NCI-H1105 treated with DMSO at 0.1 percent for 48 hours (cell line): Measurements from ENCODE around the gene MAN2A2.

Experiments used
- DNase-seq: peaks from one replicate; lab custom pipeline; 2025; lab: John Stamatoyannopoulos, UW

MAN2A2 gene

GRCh38 chr15:90902840-90903732 lies at the start of gene MAN2A2:
Gene MAN2A2 (plus strand): TSS chr15:90903302. CDS start chr15:90904208, 906 bp downstream.
- peak; percentile 52 for DNase-seq

- no peak for DNase-seq
These were observed 48.0 kb upstream of the MAN2A2 start for GRCh38 chr15:90855139-90855538.

DNA sequence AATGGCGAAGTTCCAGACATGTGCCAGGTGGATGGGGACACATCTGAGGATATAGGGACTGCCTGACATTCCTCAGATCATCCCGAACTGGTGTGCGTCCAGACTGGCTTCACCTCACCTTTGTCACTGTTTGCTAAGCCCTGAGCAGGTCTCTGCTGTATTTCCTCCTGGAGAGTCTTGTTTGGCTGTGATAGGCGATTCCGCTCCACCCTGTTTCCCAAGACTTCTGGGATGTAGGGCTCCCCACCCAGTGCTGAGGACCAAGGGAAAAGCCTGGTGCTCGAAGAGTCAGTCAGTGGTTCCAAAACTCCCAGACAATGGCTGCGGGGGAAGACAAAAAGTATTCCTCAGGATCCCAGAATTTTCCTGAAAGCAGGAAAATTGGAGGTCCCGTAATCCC lies 45.8 kb upstream of the MAN2A2 start:
- DNase-seq, result no peak

GRCh38 chr15:90857883-90858443 lies 45.1 kb upstream of the MAN2A2 start:
- no peak for DNase-seq

GRCh38 chr15:90859234-90860131 lies 43.6 kb upstream of the MAN2A2 start:
- DNase-seq, result no peak

- no peak for DNase-seq
These were observed 42.7 kb upstream of the MAN2A2 start for GRCh38 chr15:90860450-90860849.

DNA sequence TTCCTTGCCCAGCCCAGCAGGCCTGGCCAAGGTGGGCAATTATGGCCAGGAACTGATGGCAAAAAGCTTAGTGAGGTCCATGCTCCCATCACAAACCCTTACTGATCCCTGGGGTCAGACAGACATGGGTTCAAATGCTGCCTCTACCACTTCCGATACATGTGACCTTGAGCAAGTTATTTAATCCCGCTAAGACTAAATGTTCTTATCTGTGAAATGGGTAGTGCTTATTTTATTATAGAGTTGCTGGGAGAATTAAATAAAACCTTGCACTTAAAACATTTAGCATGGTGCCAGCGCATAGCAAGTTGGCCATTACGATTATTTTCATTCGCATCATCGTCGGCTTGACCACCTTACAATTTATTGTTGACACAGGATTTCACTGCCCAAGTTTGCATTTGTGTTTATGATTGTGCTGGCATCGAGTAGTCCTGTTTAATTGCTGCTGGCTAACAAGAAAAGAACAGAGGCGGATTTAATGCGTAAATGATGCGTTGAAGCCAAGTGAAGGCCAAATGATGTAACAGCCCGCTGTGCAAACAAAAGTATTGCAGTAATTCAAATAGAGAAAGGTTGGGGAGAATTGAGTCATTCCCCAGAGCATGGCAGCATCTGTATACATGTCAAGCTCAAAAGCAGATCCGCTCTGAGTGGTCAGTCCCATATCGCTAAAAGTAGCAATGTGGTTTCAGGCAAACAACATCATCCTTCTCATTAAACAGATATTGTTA lies 42.0 kb upstream of the MAN2A2 start:
- peak; percentile 29 for DNase-seq

DNA sequence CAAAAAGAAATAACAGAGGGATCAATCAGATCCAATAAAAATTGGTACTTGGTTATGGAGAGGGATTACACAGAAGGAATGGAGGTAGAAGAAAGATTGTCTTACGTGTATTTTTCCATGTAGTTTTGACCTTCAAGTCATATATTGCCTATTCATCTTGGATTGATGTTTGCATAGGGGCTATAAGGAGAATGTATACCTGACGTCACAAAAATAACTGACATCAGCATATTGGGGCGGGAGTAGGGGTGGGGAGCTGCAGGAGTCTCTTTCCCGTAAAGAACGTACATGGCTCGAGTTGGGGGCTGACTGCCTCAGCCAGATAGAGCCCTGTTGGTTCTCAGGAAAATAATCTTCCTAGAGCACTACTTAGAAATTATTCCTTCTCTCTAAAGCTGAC lies 40.6 kb upstream of the MAN2A2 start:
- DNase-seq, result no peak

- no peak for DNase-seq
These were observed 39.9 kb upstream of the MAN2A2 start for GRCh38 chr15:90862964-90863778.

DNA sequence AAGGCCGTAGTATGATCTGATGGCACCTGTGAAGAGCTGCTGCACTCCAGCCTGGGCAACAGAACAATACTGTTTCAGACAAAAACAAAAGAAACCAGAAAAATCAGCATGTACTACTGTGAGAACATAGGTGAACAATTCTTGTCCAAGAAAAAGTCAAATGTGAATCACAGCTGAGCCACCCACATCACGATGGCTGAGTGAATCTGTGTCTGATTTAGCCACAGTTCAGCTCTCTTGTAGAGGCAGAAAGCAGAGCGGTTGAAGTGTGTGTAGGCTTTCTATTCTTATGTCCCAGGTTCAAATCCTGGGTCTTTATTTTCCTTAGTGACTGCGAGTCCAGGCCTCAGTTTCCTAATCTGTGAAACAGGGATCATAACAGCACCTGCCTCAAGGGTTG lies 39.1 kb upstream of the MAN2A2 start:
- no peak for DNase-seq

DNA sequence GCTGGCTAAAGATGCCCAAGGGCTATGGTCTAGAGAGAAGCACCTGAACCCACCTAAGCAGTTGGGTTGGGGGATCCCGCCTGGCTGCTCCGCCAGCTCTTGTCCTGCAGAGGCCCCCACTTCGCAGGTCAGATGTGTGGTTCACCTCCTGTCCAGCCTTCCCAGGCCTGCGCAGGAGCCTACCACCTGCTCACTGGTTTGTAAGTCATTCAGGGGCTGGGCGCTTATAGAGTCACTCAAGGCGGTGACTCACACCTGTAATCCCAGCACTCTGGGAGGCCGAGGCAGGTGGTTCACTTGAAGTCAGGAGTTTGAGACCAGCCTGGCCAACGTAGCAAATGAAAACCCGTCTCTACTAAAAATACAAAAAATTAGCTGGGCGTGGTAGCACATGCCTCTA lies 38.6 kb upstream of the MAN2A2 start:
- no peak for DNase-seq

DNA sequence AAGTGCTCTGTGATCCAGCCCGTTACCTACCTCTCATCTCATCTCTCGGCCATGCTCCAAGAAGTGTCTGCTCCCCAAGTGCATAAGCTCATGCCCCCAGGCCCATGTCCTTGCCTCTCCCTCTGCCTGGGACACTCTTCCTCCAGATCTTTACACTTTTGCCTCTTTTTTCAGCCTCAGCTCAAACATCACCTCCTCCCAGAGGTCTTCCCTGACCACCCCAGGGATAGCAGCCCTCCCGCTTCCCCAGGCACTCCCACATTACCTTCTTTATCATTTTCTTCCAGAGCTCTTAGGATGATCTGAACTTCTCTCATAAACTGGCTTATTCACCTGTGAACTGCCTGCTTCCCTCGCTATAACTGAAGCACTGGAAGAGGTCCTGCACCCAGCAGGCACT lies 37.4 kb upstream of the MAN2A2 start:
- no peak for DNase-seq

DNA sequence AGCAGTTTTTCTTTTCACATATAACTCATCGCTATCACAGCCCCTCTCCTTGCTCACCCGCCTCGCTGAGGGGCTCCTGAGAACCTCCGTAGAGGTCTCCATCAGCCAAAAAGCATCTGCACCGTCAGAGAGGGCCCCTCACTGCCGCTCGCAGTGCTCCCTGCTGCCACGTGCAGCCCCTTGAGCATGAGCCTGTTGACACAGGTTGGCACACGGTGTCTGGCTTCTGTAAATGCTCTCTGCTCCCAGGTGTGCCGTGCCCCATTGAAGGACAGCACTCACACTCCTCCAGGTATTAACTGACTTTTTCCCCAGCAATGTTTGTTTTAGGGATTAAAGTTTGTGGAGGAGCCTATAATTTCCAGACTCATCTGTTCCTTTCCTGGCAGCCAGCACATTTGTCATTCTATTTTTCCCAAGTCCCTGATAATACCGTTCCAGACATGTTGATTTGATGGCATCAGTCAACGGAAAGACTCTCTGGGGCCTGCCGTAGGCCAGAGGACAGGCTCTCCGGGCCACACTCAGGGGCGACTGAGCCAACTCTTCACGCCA lies 36.9 kb upstream of the MAN2A2 start:
- peak; percentile 66 for DNase-seq

- no peak for DNase-seq
These were observed 36.3 kb upstream of the MAN2A2 start for GRCh38 chr15:90866800-90867199.

DNA sequence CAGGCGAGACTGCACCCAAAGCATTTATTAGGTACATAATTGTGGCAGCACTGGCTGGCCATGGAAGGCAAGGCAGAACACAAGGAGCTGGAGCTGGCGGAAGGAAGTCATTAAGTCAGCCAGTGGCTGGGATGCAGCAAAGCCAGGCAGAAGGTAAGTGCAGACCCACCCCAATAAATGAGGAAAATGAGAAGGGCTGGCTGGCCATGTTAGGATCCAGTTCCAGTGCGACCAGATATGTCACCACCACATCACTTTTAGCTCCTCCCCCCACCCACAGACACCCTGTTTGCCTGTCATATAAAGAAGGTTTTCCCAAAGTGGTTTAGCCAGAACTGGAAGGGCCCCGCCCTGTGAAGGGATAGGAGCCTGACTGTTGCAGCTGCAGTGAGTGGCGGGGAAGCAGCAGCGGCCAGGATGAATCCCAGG lies 34.8 kb upstream of the MAN2A2 start, which contains the start of gene FURIN:
Gene FURIN, plus strand, starts transcription at position 328 of the 429 bp plus-strand sequence. CDS start 7,153 bp downstream, outside the sequence.
- no peak for DNase-seq

- DNase-seq, result no peak
These were observed 34.0 kb upstream of the MAN2A2 start for GRCh38 chr15:90869140-90869541.

GRCh38 chr15:90869601-90870353 lies 33.3 kb upstream of the MAN2A2 start:
- DNase-seq, result no peak

DNA sequence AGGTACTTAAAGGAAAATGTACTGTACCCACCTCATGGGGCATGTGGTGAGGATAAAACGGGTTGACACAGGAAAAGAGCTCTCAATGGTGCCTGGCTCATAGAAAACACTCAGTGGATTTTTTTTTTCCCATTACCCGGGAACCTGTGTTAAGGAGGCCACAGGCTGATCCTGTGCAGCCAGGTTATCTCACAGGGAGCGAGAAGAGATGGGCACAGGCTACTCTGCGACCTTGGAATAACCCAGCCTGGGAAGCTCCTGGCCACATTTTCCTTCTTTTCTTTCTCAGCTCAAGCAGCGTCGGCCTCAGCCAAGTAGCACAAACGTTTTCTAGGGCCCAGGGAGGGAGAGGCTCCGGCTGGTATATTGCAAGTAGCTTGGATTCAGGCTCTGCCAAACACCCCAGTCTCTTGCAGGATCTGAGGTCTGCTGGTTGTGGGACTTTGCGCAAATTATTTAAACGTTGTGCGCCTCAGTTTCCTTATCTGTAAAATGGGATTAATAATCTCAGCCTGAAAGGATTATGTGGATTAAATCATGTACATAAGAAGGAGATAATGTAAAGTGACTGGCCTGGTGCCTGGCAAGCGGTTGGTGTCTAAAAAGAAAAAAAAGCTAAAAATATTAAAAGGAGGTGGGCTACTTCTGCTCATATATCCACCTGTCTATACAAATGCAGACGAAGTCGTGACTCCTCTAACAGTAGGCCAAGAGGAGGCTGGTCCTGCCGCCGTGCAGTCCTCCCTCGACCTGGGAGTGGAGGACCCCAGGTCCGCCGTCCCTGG lies 32.6 kb upstream of the MAN2A2 start:
- no peak for DNase-seq
